CD14-positive monocyte (primary cell): ENCODE measurements around the gene ADAMTS7. TPM values are rescaled to one million over a fixed set of nuclear protein-coding genes. Genes with fewer than 3 reads are reported as not detected.
"Not testable (repeated sequence)": the region's sequence is repeated elsewhere in the genome, so short reads cannot be mapped to it uniquely, and the experiment has no call there.

ENCODE experiments used
- DNase-seq, 3 donors: peaks; one replicate each; pipeline ENCODE4 v3.0.0-alpha.2; 2011 to 2022
- H2AFZ ChIP-seq: 2 replicates; pipeline ENCODE4 v1.6.0; 2012; ENCODE audit warnings: mild to moderate bottlenecking, low read depth, low read length, inconsistent platforms; ENCODE audit not compliant: insufficient read depth, poor library complexity, severe bottlenecking
- H3K27ac ChIP-seq, 2 donors: 1 replicate in 1 of 2; 2 replicates in 1 of 2; pipeline ENCODE4 v1.5.1; 2012 to 2013; ENCODE audit warnings: low read length in 2 of 2, control low read depth in 1 of 2, inconsistent platforms in 1 of 2, low read depth in 1 of 2, mild to moderate bottlenecking in 1 of 2
- H3K27me3 ChIP-seq, 2 donors: one replicate each; pipeline versions ENCODE4 v1.6.0 to v1.6.1; 2011 to 2013; ENCODE audit warnings: low read length in 2 of 2; ENCODE audit not compliant: control insufficient read depth in 2 of 2, insufficient read depth in 2 of 2
- H3K36me3 ChIP-seq, 2 donors: replicated peaks in 1 of 2; 1 replicate in 1 of 2; 2 replicates in 1 of 2; pipeline versions ENCODE4 v1.5.1 to v1.6.1; 2012 to 2013; ENCODE audit warnings: low read length in 2 of 2, control low read depth in 1 of 2, inconsistent platforms in 1 of 2, mild to moderate bottlenecking in 1 of 2; ENCODE audit not compliant: insufficient read depth in 2 of 2, control insufficient read depth in 1 of 2
- H3K4me1 ChIP-seq, 2 donors: 1 replicate in 1 of 2; 2 replicates in 1 of 2; pipeline versions ENCODE4 v1.5.1 to v1.6.1; 2012 to 2013; ENCODE audit warnings: low read length in 2 of 2, control low read depth in 1 of 2, inconsistent platforms in 1 of 2, mild to moderate bottlenecking in 1 of 2, moderate library complexity in 1 of 2; ENCODE audit not compliant: insufficient read depth in 2 of 2, control insufficient read depth in 1 of 2
- H3K4me2 ChIP-seq: replicated peaks from 2 replicates; pipeline ENCODE3; 2012; ENCODE audit warnings: low read length, moderate library complexity, mild to moderate bottlenecking; ENCODE audit not compliant: poor library complexity, severe bottlenecking; ENCODE audit errors: extremely low read depth
- H3K4me3 ChIP-seq, 3 experiments: fragments of 200-600 bp in 1 of 3; sonication (generic) in 1 of 3; replicated peaks in 1 of 3; 1 replicate in 2 of 3; 2 replicates in 1 of 3; pipeline ENCODE4 v1.5.1; 2011 to 2013; ENCODE audit warnings: low read length in 3 of 3, mild to moderate bottlenecking in 3 of 3, control low read depth in 2 of 3, low read depth in 2 of 3, inconsistent platforms in 1 of 3, moderate library complexity in 1 of 3
- H3K79me2 ChIP-seq: 2 replicates; pipeline ENCODE4 v1.6.0; 2012; ENCODE audit warnings: mild to moderate bottlenecking, control low read depth, inconsistent platforms, low read length, moderate library complexity; ENCODE audit not compliant: insufficient read depth
- H3K9ac ChIP-seq: 2 replicates; pipeline ENCODE4 v1.6.0; 2017; ENCODE audit warnings: low read length, mild to moderate bottlenecking; ENCODE audit not compliant: insufficient read depth, poor library complexity, severe bottlenecking
- H3K9me3 ChIP-seq, 2 donors: replicated peaks in 1 of 2; 1 replicate in 1 of 2; 2 replicates in 1 of 2; pipeline versions ENCODE4 v1.5.1 to v1.6.1; 2012 to 2013; ENCODE audit warnings: low read length in 2 of 2, control low read depth in 1 of 2; ENCODE audit not compliant: control insufficient read depth in 1 of 2, insufficient read depth in 1 of 2
- H4K20me1 ChIP-seq: 2 replicates; pipeline ENCODE4 v1.6.0; 2012; ENCODE audit warnings: mild to moderate bottlenecking, low read length, control low read depth, moderate library complexity; ENCODE audit not compliant: insufficient read depth
- H3K27ac Mint-ChIP-seq, 7 donors: one replicate each; pipeline ENCODE4 v1.8.0; 2020; ENCODE audit warnings: mild to moderate bottlenecking in 7 of 7, mixed read lengths in 7 of 7, moderate library complexity in 6 of 7, inconsistent platforms in 2 of 7
- H3K27me3 Mint-ChIP-seq, 3 donors: one replicate each; pipeline ENCODE4 v1.8.0; 2021 to 2022; ENCODE audit warnings: low read depth in 3 of 3, mild to moderate bottlenecking in 3 of 3, mixed read lengths in 3 of 3, moderate library complexity in 3 of 3, inconsistent platforms in 1 of 3
- H3K36me3 Mint-ChIP-seq, 2 donors: one replicate each; pipeline ENCODE4 v1.8.0; 2020; ENCODE audit warnings: mixed read lengths in 2 of 2, inconsistent platforms in 1 of 2, mild to moderate bottlenecking in 1 of 2
- H3K4me1 Mint-ChIP-seq: one replicate; pipeline ENCODE4 v1.8.0; 2020; ENCODE audit warnings: mild to moderate bottlenecking, mixed read lengths
- H3K4me3 Mint-ChIP-seq, 2 donors: one replicate each; pipeline ENCODE4 v1.8.0; 2020; ENCODE audit warnings: mild to moderate bottlenecking in 2 of 2, mixed read lengths in 2 of 2, moderate library complexity in 1 of 2
- H3K9me3 Mint-ChIP-seq, 7 donors: one replicate each; pipeline ENCODE4 v1.8.0; 2020 to 2022; ENCODE audit warnings: mixed read lengths in 7 of 7, mild to moderate bottlenecking in 6 of 7, moderate library complexity in 6 of 7, inconsistent platforms in 2 of 7
- CTCF ChIP-seq: fragments of 200-600 bp; IDR thresholded peaks from one replicate; pipeline ENCODE4 v1.8.0; 2022; ENCODE audit warnings: antibody characterized with exemption, mild to moderate bottlenecking
- WGBS: methylation state at CpG from one replicate; pipeline ENCODE4 v1.1.5; 2013; ENCODE audit warnings: missing lambda C conversion rate; ENCODE audit not compliant: insufficient coverage; 5-methylcytosine and 5-hydroxymethylcytosine counted together
- intact Hi-C, 2 donors: fragments of 100-400 bp; cut with micrococcal nuclease; formaldehyde crosslinking; loops; one replicate each; pipeline versions ENCODE4 v1.15.0 to v1.15.1; 2023
- polyA plus RNA-seq, 3 donors: library from polyadenylated mRNA; depleted of rRNA in 1 of 3; unstranded in 2 of 3; stranded (reverse) in 1 of 3; fragments of 300-500 nt in 2 of 3; fragments of >200 nt in 1 of 3; fragmentation: Illumina TruSeq in 2 of 3; gene quantifications; 1 replicate in 2 of 3; 2 replicates in 1 of 3; pipeline ENCODE4 v1.2.3, GENCODE V29; 2012 to 2021

The ADAMTS7 gene
- polyA plus RNA-seq, 3 donors: not detected

GRCh38 chr15:78778422-78778821 lies 32.8 kb downstream of the ADAMTS7 start:
- H3K36me3 ChIP-seq: no peaks in the 10 kb centered on the region
- no peaks in the 10 kb centered on the region for H3K36me3 Mint-ChIP-seq
- no peak overlapping the region for H3K4me2 ChIP-seq
- H3K79me2 ChIP-seq: no peaks in the 10 kb centered on the region
- no peaks in the 10 kb centered on the region for H3K27me3 ChIP-seq
- intact Hi-C loops: loop anchor here in 1 of 2 donors (10.0 kb wide), 1 partner anchor 804 kb away; no protein-coding TSS in a partner anchor
- H4K20me1 ChIP-seq: no peaks in the 10 kb centered on the region
- H3K9ac ChIP-seq: no peak overlapping the region
- no peaks in the 10 kb centered on the region for H3K4me1 ChIP-seq
- H2AFZ ChIP-seq: no peak overlapping the region
- no peaks in the 10 kb centered on the region for H3K4me1 Mint-ChIP-seq
- H3K4me3 Mint-ChIP-seq: no peak overlapping the region
- H3K9me3 Mint-ChIP-seq: no peaks in the 10 kb centered on the region
- DNase-seq: no peak
- no peak overlapping the region for H3K4me3 ChIP-seq
- H3K27ac ChIP-seq: no peak overlapping the region
- no peaks in the 10 kb centered on the region for H3K9me3 ChIP-seq
- 92% methylated on average over 5 of the region's 5 CpGs for WGBS
- TF ChIP-seq CTCF: no peak
- H3K27me3 Mint-ChIP-seq: peaks cover 6 to 13% (median 6%) of the 10 kb centered on the region in 3 donors
- no peak overlapping the region for H3K27ac Mint-ChIP-seq

- not testable (repeated sequence) for H3K4me2 ChIP-seq, H3K4me1 Mint-ChIP-seq, H3K9ac ChIP-seq, H3K36me3 Mint-ChIP-seq, H3K36me3 ChIP-seq, H2AFZ ChIP-seq, H3K4me3 Mint-ChIP-seq, H3K9me3 Mint-ChIP-seq, H3K27me3 Mint-ChIP-seq, H3K79me2 ChIP-seq, H3K9me3 ChIP-seq, H3K4me1 ChIP-seq, H3K4me3 ChIP-seq, H4K20me1 ChIP-seq, H3K27me3 ChIP-seq, H3K27ac ChIP-seq, DNase-seq, H3K27ac Mint-ChIP-seq
- 86% methylated on average over 8 of the region's 12 CpGs for WGBS
- intact Hi-C loops: loop anchor here in 1 of 2 donors (10.0 kb wide), 1 partner anchor 803 kb away; no protein-coding TSS in a partner anchor
Measured at GRCh38 chr15:78777953-78778345, 33.3 kb downstream of the ADAMTS7 start.

GRCh38 chr15:78777290-78777952 lies 33.8 kb downstream of the ADAMTS7 start:
- not testable (repeated sequence) for H4K20me1 ChIP-seq, H3K4me3 ChIP-seq, H3K4me3 Mint-ChIP-seq, H3K9ac ChIP-seq, H3K4me1 Mint-ChIP-seq, H3K36me3 ChIP-seq, H3K4me2 ChIP-seq, H3K36me3 Mint-ChIP-seq, H3K27me3 Mint-ChIP-seq, H3K4me1 ChIP-seq, H3K9me3 ChIP-seq, H3K27ac ChIP-seq, H3K9me3 Mint-ChIP-seq, DNase-seq, H2AFZ ChIP-seq, H3K27me3 ChIP-seq, H3K79me2 ChIP-seq
- intact Hi-C loops: loop anchor here in 1 of 2 donors (10.0 kb wide), 1 partner anchor 803 kb away; no protein-coding TSS in a partner anchor
- H3K27ac Mint-ChIP-seq: peak overlapping the region in 1 of 7 donors; percentile 36
- WGBS: 86% methylated on average over 15 of the region's 26 CpGs
